Parathyroid adenoma (tissue), 2 donors: ENCODE data around the gene FBLN7.

Experiments used
- H2AFZ ChIP-seq: fragments of 300-600 bp; sonication (generic); one replicate; pipeline ENCODE4 v1.7.0; 2017; ENCODE audit warnings: antibody characterized with exemption, mild to moderate bottlenecking
- H3K27ac ChIP-seq: fragments of 300-600 bp; sonication (generic); one replicate; pipeline ENCODE4 v1.7.0; 2017
- H3K27me3 ChIP-seq: fragments of 300-600 bp; sonication (generic); one replicate; pipeline ENCODE4 v1.7.0; 2017; ENCODE audit warnings: low read length; ENCODE audit not compliant: control insufficient read depth, insufficient read depth
- H3K36me3 ChIP-seq: fragments of 300-600 bp; sonication (generic); one replicate; pipeline ENCODE4 v1.7.0; 2017; ENCODE audit warnings: low read length; ENCODE audit not compliant: control insufficient read depth, insufficient read depth
- H3K4me1 ChIP-seq: fragments of 300-600 bp; sonication (generic); one replicate; pipeline ENCODE4 v1.7.0; 2017; ENCODE audit warnings: control low read depth
- H3K4me2 ChIP-seq: fragments of 300-600 bp; sonication (generic); one replicate; pipeline ENCODE4 v1.7.0; 2017; ENCODE audit warnings: low read length
- H3K4me3 ChIP-seq: fragments of 300-600 bp; sonication (generic); one replicate; pipeline ENCODE4 v1.7.0; 2017; ENCODE audit warnings: low read depth, low read length
- H3K79me2 ChIP-seq: fragments of 300-600 bp; sonication (generic); one replicate; pipeline ENCODE4 v1.7.0; 2017; ENCODE audit warnings: control low read depth
- H3K9ac ChIP-seq: fragments of 300-600 bp; sonication (generic); one replicate; pipeline ENCODE4 v1.7.0; 2017; ENCODE audit warnings: mild to moderate bottlenecking
- H3K9me3 ChIP-seq: fragments of 300-600 bp; sonication (generic); one replicate; pipeline ENCODE4 v1.7.0; 2017; ENCODE audit warnings: low read length; ENCODE audit not compliant: control insufficient read depth
- CTCF ChIP-seq: fragments of 300-600 bp; sonication (generic); IDR thresholded peaks from one replicate; pipeline ENCODE4 v1.7.0; 2017; ENCODE audit warnings: antibody characterized with exemption, mild to moderate bottlenecking
- donor health status: primary hyperparathyroidism.

The FBLN7 gene

DNA sequence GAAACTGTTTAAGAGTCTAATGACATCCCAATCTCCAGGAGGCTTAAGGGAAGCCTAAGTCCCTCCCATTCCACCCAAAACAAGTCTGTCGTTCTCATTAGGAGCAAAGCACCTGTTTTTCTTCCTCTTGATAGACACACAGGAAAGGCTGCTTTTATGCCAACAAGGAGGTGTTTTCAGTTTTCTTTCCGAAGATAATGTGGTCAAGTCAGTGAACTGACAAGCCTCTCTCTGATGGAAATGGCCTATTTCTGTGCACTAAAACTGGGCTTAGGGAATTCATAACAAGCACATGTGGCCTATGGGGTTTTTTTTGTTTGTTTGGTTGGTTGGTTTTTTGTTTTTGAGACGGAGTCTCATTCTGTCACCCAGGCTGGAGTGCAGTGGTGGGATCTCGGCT is 36.2 kb downstream of the FBLN7 start:
- Histone ChIP-seq H3K9ac (no peak overlapping the region), H3K4me3 (no peak overlapping the region), H2AFZ (peak overlapping the region; percentile 28), H3K9me3 (no peaks in the 10 kb centered on the region), H3K27me3 (no peaks in the 10 kb centered on the region), H3K4me1 (peaks cover 9% of the 10 kb centered on the region), H3K4me2 (no peak overlapping the region), H3K36me3 (no peaks in the 10 kb centered on the region), H3K27ac (no peak overlapping the region), H3K79me2 (no peaks in the 10 kb centered on the region)
- TF ChIP-seq CTCF, result no peak

- H3K4me3 ChIP-seq, result no peak overlapping the region
- H3K9ac ChIP-seq, result no peak overlapping the region
- H3K36me3 ChIP-seq, result no peaks in the 10 kb centered on the region
- peaks cover 9% of the 10 kb centered on the region for H3K4me1 ChIP-seq
- H3K27me3 ChIP-seq, result no peaks in the 10 kb centered on the region
- H3K4me2 ChIP-seq, result no peak overlapping the region
- H3K9me3 ChIP-seq, result no peaks in the 10 kb centered on the region
- no peak overlapping the region for H2AFZ ChIP-seq
- TF ChIP-seq CTCF, result no peak
- H3K27ac ChIP-seq, result no peak overlapping the region
- H3K79me2 ChIP-seq, result no peaks in the 10 kb centered on the region
Observed at GRCh38 chr2:112175333-112175732, 37.1 kb downstream of the FBLN7 start.

GRCh38 chr2:112175958-112176573 is 37.9 kb downstream of the FBLN7 start:
- no peak for TF ChIP-seq CTCF
- Histone ChIP-seq H3K27me3 (no peaks in the 10 kb centered on the region), H2AFZ (no peak overlapping the region), H3K36me3 (no peaks in the 10 kb centered on the region), H3K9ac (no peak overlapping the region), H3K4me3 (no peak overlapping the region), H3K4me1 (peaks cover 9% of the 10 kb centered on the region), H3K79me2 (no peaks in the 10 kb centered on the region), H3K4me2 (no peak overlapping the region), H3K9me3 (no peaks in the 10 kb centered on the region), H3K27ac (no peak overlapping the region)

- Histone ChIP-seq H3K79me2 (no peaks in the 10 kb centered on the region), H3K9ac (no peak overlapping the region), H3K4me1 (no peaks in the 10 kb centered on the region), H3K9me3 (no peaks in the 10 kb centered on the region), H3K4me3 (no peak overlapping the region), H3K27me3 (no peaks in the 10 kb centered on the region), H2AFZ (peak overlapping the region; percentile 25), H3K27ac (no peak overlapping the region), H3K36me3 (no peaks in the 10 kb centered on the region), H3K4me2 (no peak overlapping the region)
- no peak for TF ChIP-seq CTCF
Observed at GRCh38 chr2:112181571-112182290, 43.5 kb downstream of the FBLN7 start.
